ENCODE data around the gene MPHOSPH9. TPM values are rescaled to one million over a fixed set of nuclear protein-coding genes. Genes with fewer than 3 reads are reported as not detected.

MPHOSPH9 gene
- total and polyA plus RNA-seq, 2 of the 4 experiments (the other 2 are of a cell fraction), result 7.6 to 17.0 TPM

DNA sequence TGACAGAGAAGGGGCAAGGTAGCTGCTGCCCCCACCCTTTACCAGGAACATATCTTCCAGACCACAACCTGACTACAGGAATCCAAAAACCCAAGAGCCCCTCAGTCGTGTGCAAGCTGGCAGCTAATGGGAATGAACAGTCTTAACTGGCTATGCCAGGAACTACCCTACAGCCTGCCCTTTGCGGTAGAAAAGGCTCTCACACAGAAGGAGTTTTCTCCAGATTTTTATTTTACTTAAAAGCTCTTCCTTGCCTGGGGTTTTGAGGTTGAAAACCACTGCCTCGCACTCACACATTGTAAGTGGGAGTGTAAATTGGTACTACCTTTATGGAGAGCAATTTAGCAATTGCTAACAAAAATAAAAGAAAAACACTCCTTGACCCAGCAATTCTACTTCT, 110.3 kb downstream of the MPHOSPH9 start (continued):
- TF ChIP-seq FOS (IDR thresholded peaks at IDR 0.05; ENCODE audit: low read depth, low read length), result no peak
- TF ChIP-seq, protein P1, sequence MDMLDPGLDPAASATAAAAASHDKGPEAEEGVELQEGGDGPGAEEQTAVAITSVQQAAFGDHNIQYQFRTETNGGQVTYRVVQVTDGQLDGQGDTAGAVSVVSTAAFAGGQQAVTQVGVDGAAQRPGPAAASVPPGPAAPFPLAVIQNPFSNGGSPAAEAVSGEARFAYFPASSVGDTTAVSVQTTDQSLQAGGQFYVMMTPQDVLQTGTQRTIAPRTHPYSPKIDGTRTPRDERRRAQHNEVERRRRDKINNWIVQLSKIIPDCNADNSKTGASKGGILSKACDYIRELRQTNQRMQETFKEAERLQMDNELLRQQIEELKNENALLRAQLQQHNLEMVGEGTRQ (IDR thresholded peaks at IDR 0.05; ENCODE audit: low read depth, low read length), result no peak

DNA sequence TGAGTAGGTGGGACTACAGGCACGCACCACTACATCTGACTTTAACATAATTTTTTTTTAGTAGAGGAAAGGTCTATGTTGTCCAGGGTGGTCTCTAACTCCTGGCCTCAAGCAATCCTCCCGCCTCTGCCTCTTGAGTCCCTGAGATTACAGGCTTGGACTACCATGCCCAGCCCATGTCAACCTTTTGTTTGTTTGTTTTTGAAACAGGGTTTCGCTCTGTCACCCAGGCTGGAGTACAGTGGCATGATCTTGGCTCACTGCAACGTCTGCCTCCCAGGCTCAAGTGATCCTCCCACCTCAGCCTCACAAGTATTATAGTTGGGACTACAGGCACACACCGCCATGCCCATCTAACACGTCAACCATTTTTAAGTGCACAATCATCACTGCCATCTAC, 111.3 kb downstream of the MPHOSPH9 start:
- no peak for TF ChIP-seq RCOR1 (IDR thresholded peaks at IDR 0.05; ENCODE audit: insufficient replicate concordance, low read length)
- TF ChIP-seq BHLHE40 (IDR thresholded peaks at IDR 0.05; ENCODE audit: low read depth, low read length), result no peak
- no peak for TF ChIP-seq FOS (IDR thresholded peaks at IDR 0.05; ENCODE audit: low read depth, low read length)
- no peak for TF ChIP-seq MXI1 (IDR thresholded peaks at IDR 0.05; ENCODE audit: borderline replicate concordance, low read depth, low read length)
- no peak for TF ChIP-seq MAZ (IDR thresholded peaks at IDR 0.05; ENCODE audit: borderline replicate concordance, low read depth, low read length)
- no peak for TF ChIP-seq MAFK (IDR thresholded peaks at IDR 0.05; ENCODE audit: low read depth, low read length)
- TF ChIP-seq NFE2L2 (IDR thresholded peaks at IDR 0.05; ENCODE audit: low read depth, low read length), result no peak
- no peak for TF ChIP-seq RFX5 (IDR thresholded peaks at IDR 0.05; ENCODE audit: low read depth, low read length)
- TF ChIP-seq CTCF (conservative IDR thresholded peaks at IDR 0.05; ENCODE audit: low read depth, low read length), result no peak
- no peak for TF ChIP-seq CEBPB (IDR thresholded peaks at IDR 0.05; ENCODE audit: low read depth, low read length)
- TF ChIP-seq, protein P2, sequence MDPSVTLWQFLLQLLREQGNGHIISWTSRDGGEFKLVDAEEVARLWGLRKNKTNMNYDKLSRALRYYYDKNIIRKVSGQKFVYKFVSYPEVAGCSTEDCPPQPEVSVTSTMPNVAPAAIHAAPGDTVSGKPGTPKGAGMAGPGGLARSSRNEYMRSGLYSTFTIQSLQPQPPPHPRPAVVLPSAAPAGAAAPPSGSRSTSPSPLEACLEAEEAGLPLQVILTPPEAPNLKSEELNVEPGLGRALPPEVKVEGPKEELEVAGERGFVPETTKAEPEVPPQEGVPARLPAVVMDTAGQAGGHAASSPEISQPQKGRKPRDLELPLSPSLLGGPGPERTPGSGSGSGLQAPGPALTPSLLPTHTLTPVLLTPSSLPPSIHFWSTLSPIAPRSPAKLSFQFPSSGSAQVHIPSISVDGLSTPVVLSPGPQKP (IDR thresholded peaks at IDR 0.05; ENCODE audit: borderline replicate concordance, low read depth, low read length), result no peak
- no peak for TF ChIP-seq SMC3 (IDR thresholded peaks at IDR 0.05; ENCODE audit: low read depth, low read length)
- no peak for TF ChIP-seq CHD1 (IDR thresholded peaks at IDR 0.05; ENCODE audit: low read depth, low read length)
- no peak for ATAC-seq (ENCODE audit: low read depth)

More for the DNA sequence above, 111.3 kb downstream of the MPHOSPH9 start:
- Histone ChIP-seq H3K4me1 (ENCODE audit: control insufficient read depth, insufficient read depth, low read length) (peaks cover 15% of the 10 kb centered on the region), H3K27me3 (ENCODE audit: control insufficient read depth, insufficient read depth, low read length) (no peaks in the 10 kb centered on the region), H2AK5ac (ENCODE audit: low read depth, low read length) (peak overlapping the region; percentile 54; the same call in 1 of the 2 replicates), H3K79me1 (ENCODE audit: low read depth in 1 of 2, low read length in 2 of 2) (peaks cover 0 to 43% of the 10 kb centered on the region in 2 experiments; a peak in 3 of 4 replicates), H4K91ac (ENCODE audit: insufficient read depth, low read depth, low read length) (no peak overlapping the region), H3K4me3 (ENCODE audit: insufficient read depth, low read depth, low read length) (no peak overlapping the region), H3K18ac (ENCODE audit: low read depth, low read length) (no peak overlapping the region), H3K14ac (replicated peaks; ENCODE audit: low read depth, low read length) (no peak overlapping the region; the same call in 1 of the 2 replicates), H3K9me1 (ENCODE audit: insufficient read depth, low read length) (peaks cover 21% of the 10 kb centered on the region), H4K5ac (ENCODE audit: low read depth, low read length) (no peak overlapping the region), H2BK5ac (ENCODE audit: low read depth, low read length, poor library complexity, severe bottlenecking) (no peak overlapping the region), H2BK20ac (ENCODE audit: low read depth, low read length) (no peak overlapping the region), H3K23ac (ENCODE audit: low read depth, low read length) (no peak overlapping the region), H3K9me3 (ENCODE audit: control insufficient read depth, insufficient read depth, low read length) (no peaks in the 10 kb centered on the region), H3K4ac (ENCODE audit: low read depth, low read length) (no peak overlapping the region), H2AFZ (replicated peaks; ENCODE audit: low read length, poor library complexity) (no peak overlapping the region), H3K27ac (ENCODE audit: insufficient read depth, low read length) (no peak overlapping the region), H3K36me3 (ENCODE audit: control insufficient read depth, insufficient read depth, low read length) (no peaks in the 10 kb centered on the region), H3K4me2 (ENCODE audit: low read depth, low read length) (no peak overlapping the region), H3K56ac (ENCODE audit: extremely low read depth, insufficient read depth, low read length) (no peak overlapping the region), H3K9ac (ENCODE audit: low read depth, low read length) (no peak overlapping the region), H4K20me1 (ENCODE audit: insufficient read depth, low read length) (peaks cover 21% of the 10 kb centered on the region), H2AK9ac (replicated peaks; ENCODE audit: low read depth, low read length, poor library complexity) (no peak overlapping the region), H2BK120ac (ENCODE audit: low read depth, low read length) (no peak overlapping the region), H2BK15ac (ENCODE audit: low read depth, low read length) (no peak overlapping the region), H4K8ac (ENCODE audit: low read depth in 2 of 2, low read length in 2 of 2) (no peak overlapping the region)
- in situ Hi-C loops (cut with MboI; ENCODE audit: low sequenced_read_pairs), result no loop called here
- BruUV-seq (replicated peaks), result no TSS peak
- no peak for DNase-seq
- dilution Hi-C loops (cut with HindIII; ENCODE audit: low sequenced_read_pairs, unreplicated experiment), result no loop called here
- POLR2A ChIA-PET (ENCODE audit: unreplicated experiment), result no interaction called here
- intact Hi-C loops (cut with micrococcal nuclease), result no loop called here
- CTCF ChIA-PET, result no interaction called here
- 93% methylated on average over 3 of the region's 6 CpGs; no CpG with 5 or more reads in 1 of the 2 experiments for WGBS, 2 experiments (ENCODE audit: extremely low coverage in 2 of 2, insufficient read length in 1 of 2)

Measured in IMR-90 (cell line).